GM18517 (cell line): ENCODE data around the gene FLACC1.
"Not testable (repeated sequence)": the region's sequence is repeated elsewhere in the genome, so short reads cannot be mapped to it uniquely, and the experiment has no call there.

ENCODE experiments used
- ATAC-seq: cut with Tn5 transposase; IDR thresholded peaks from one replicate; pipeline ENCODE4 v1.9.1; 2021; ENCODE audit warnings: mild to moderate bottlenecking, moderate library complexity; ENCODE audit not compliant: unreplicated experiment

Gene FLACC1

GRCh38 chr2:201257956-201258665 is 99.0 kb downstream of the FLACC1 start:
- peak; percentile 75 for ATAC-seq

- ATAC-seq, result peak; percentile 45
Measured at GRCh38 chr2:201257381-201257955, 99.7 kb downstream of the FLACC1 start.

- ATAC-seq, result no peak
Measured at GRCh38 chr2:201256082-201256481, 101.1 kb downstream of the FLACC1 start.

- ATAC-seq, result no peak
Measured at GRCh38 chr2:201255408-201256033, 101.6 kb downstream of the FLACC1 start.

- no peak for ATAC-seq
Measured at GRCh38 chr2:201254081-201254730, 102.9 kb downstream of the FLACC1 start.

- no peak for ATAC-seq
Measured at GRCh38 chr2:201250741-201251140, 106.4 kb downstream of the FLACC1 start.

- ATAC-seq, result no peak
Measured at GRCh38 chr2:201249889-201250288, 107.3 kb downstream of the FLACC1 start.

GRCh38 chr2:201248288-201248844 is 108.8 kb downstream of the FLACC1 start:
- ATAC-seq, result no peak

- ATAC-seq, result no peak
Measured at GRCh38 chr2:201246280-201246679, 110.9 kb downstream of the FLACC1 start.

- ATAC-seq, result no peak
Measured at GRCh38 chr2:201244829-201245228, 112.3 kb downstream of the FLACC1 start.

- no peak for ATAC-seq
Measured at GRCh38 chr2:201242571-201243277, 114.4 kb downstream of the FLACC1 start.

- ATAC-seq, result not testable (repeated sequence)
Measured at GRCh38 chr2:201239167-201239935, 117.8 kb downstream of the FLACC1 start.
